Neuronal stem cell (in vitro differentiated cells): Measurements from ENCODE around the gene TBC1D16.
A peak's percentile ranks its signal among the peaks of the same experiment; 100 is the strongest.

Experiments used
- DNase-seq: peaks from one replicate; pipeline ENCODE4 v3.0.0-alpha.2; 2013; ENCODE audit warnings: low spot score
- H2AFZ ChIP-seq: one replicate; pipeline ENCODE4 v1.6.1; 2013; ENCODE audit warnings: mild to moderate bottlenecking, low read length, inconsistent platforms
- H2AK5ac ChIP-seq: 2 replicates; pipeline ENCODE4 v1.6.1; 2013; ENCODE audit warnings: low read depth, mild to moderate bottlenecking, inconsistent platforms, low read length, moderate library complexity, mixed read lengths
- H2BK120ac ChIP-seq: 2 replicates; pipeline ENCODE4 v1.6.1; 2013; ENCODE audit warnings: low read depth, mild to moderate bottlenecking, inconsistent platforms, low read length, moderate library complexity, mixed read lengths
- H2BK12ac ChIP-seq: one replicate; pipeline ENCODE4 v1.6.1; 2013; ENCODE audit warnings: low read length, inconsistent platforms
- H2BK15ac ChIP-seq: 2 replicates; pipeline ENCODE4 v1.6.1; 2013; ENCODE audit warnings: mild to moderate bottlenecking, low read length, inconsistent platforms, mixed read lengths
- H2BK5ac ChIP-seq: one replicate; pipeline ENCODE4 v1.6.1; 2013; ENCODE audit warnings: inconsistent platforms, mild to moderate bottlenecking, low read length, moderate library complexity
- H3K14ac ChIP-seq: one replicate; pipeline ENCODE4 v1.6.1; 2013; ENCODE audit warnings: low read length, inconsistent platforms
- H3K18ac ChIP-seq: 2 replicates; pipeline ENCODE4 v1.6.1; 2013; ENCODE audit warnings: low read length, inconsistent platforms
- H3K23ac ChIP-seq: 2 replicates; pipeline ENCODE4 v1.6.1; 2013; ENCODE audit warnings: low read depth, mild to moderate bottlenecking, mixed read lengths, low read length, inconsistent platforms; ENCODE audit not compliant: poor library complexity
- H3K27ac ChIP-seq: replicated peaks from 3 replicates; pipeline ENCODE4 v1.5.1; 2013; ENCODE audit warnings: low read length, inconsistent platforms
- H3K27me3 ChIP-seq, 3 experiments: 2 replicates each; pipeline ENCODE4 v1.6.1; 2013; ENCODE audit warnings: low read length in 3 of 3, mild to moderate bottlenecking in 2 of 3, inconsistent platforms in 1 of 3, low read depth in 1 of 3, mixed read lengths in 1 of 3, moderate library complexity in 1 of 3; ENCODE audit not compliant: control insufficient read depth in 3 of 3, insufficient read depth in 3 of 3
- H3K36me3 ChIP-seq, 2 donors: replicated peaks in 1 of 2; 2 replicates each; pipeline ENCODE4 v1.6.1; 2013; ENCODE audit warnings: low read length in 2 of 2; ENCODE audit not compliant: control insufficient read depth in 2 of 2, insufficient read depth in 2 of 2
- H3K4ac ChIP-seq: 2 replicates; pipeline ENCODE4 v1.6.1; 2013; ENCODE audit warnings: inconsistent platforms, mild to moderate bottlenecking, low read length, moderate library complexity
- H3K4me1 ChIP-seq, 2 donors: 1 replicate in 1 of 2; 2 replicates in 1 of 2; pipeline ENCODE4 v1.6.1; 2013; ENCODE audit warnings: low read length in 2 of 2, low read depth in 1 of 2; ENCODE audit not compliant: control insufficient read depth in 2 of 2, insufficient read depth in 1 of 2
- H3K4me2 ChIP-seq: one replicate; pipeline ENCODE4 v1.6.1; 2013; ENCODE audit warnings: mild to moderate bottlenecking, low read length, inconsistent platforms; ENCODE audit not compliant: insufficient read depth, poor library complexity, severe bottlenecking
- H3K4me3 ChIP-seq, 2 donors: 2 replicates each; pipeline ENCODE4 v1.5.1; 2013; ENCODE audit warnings: low read length in 2 of 2, mild to moderate bottlenecking in 2 of 2, inconsistent platforms in 1 of 2, moderate library complexity in 1 of 2
- H3K79me1 ChIP-seq: one replicate; pipeline ENCODE4 v1.6.1; 2013; ENCODE audit warnings: low read depth, mild to moderate bottlenecking, inconsistent platforms, low read length, moderate library complexity
- H3K9ac ChIP-seq: one replicate; pipeline ENCODE4 v1.6.1; 2013; ENCODE audit warnings: mild to moderate bottlenecking, low read depth, low read length, inconsistent platforms; ENCODE audit not compliant: poor library complexity
- H3K9me3 ChIP-seq, 2 donors: replicated peaks in 1 of 2; 2 replicates each; pipeline versions ENCODE3 to v1.6.1; 2013; ENCODE audit warnings: low read length in 2 of 2, mild to moderate bottlenecking in 2 of 2, inconsistent platforms in 1 of 2, low read depth in 1 of 2, mixed read lengths in 1 of 2, moderate library complexity in 1 of 2; ENCODE audit not compliant: control insufficient read depth in 2 of 2, insufficient read depth in 1 of 2
- H4K8ac ChIP-seq: one replicate; pipeline ENCODE4 v1.6.1; 2013; ENCODE audit warnings: low read depth, mild to moderate bottlenecking, inconsistent platforms, low read length, moderate library complexity
- H4K91ac ChIP-seq: one replicate; pipeline ENCODE4 v1.6.1; 2013; ENCODE audit warnings: low read length, low read depth, mild to moderate bottlenecking, inconsistent platforms; ENCODE audit not compliant: poor library complexity
- WGBS, 2 donors: extraction: QIAGEN DNeasy Blood & Tissue Kit; methylation state at CpG; one replicate each; pipeline ENCODE4 v1.1.7; 2013; ENCODE audit warnings: missing lambda C conversion rate in 2 of 2, mixed read lengths in 1 of 2; ENCODE audit not compliant: insufficient read length in 2 of 2, insufficient replicate concordance in 1 of 2; ENCODE audit errors: extremely low coverage in 2 of 2; 5-methylcytosine and 5-hydroxymethylcytosine counted together

TBC1D16 gene

DNA sequence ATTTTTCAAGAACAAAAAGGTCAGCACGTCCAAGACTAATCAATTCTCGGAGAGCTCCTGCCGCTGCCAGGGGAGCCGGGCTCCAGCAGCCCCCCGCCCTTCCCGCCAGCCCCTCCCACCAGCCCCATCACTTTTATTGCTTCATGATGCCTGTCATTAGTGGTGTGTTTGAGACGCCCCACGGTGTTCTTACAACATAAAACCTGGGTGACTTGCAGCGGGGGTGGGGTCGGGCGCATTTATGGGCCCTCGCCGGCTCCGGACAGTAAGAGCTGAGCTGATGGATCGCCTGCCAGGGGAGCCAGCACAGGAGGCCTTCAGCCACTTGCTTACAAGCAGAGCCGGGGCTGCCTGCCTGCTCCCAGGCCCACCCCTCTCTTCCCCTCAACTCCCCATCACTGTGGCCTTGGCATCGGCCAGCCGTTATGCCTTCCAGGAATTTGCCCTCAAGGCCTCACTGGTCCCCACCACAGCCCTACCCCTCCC, 113.5 kb downstream of the TBC1D16 start:
- peak overlapping the region; percentile 94 for H2AK5ac ChIP-seq
- no peak for DNase-seq
- no peak overlapping the region for H2BK12ac ChIP-seq
- H2BK120ac ChIP-seq: no peak overlapping the region
- no peak overlapping the region for H3K4me3 ChIP-seq
- no peaks in the 10 kb centered on the region for H3K9me3 ChIP-seq
- peaks cover 0 to 40% (median 6%) of the 10 kb centered on the region in 3 experiments for H3K27me3 ChIP-seq
- no peak overlapping the region for H2BK15ac ChIP-seq
- H4K8ac ChIP-seq: no peak overlapping the region
- no peak overlapping the region for H3K23ac ChIP-seq
- no peak overlapping the region for H3K27ac ChIP-seq
- no CpG with 5 or more reads among the region's 18 CpGs for WGBS, 2 donors
- H2BK5ac ChIP-seq: peak overlapping the region; percentile 84
- H3K14ac ChIP-seq: no peak overlapping the region
- H3K9ac ChIP-seq: no peak overlapping the region
- H2AFZ ChIP-seq: no peak overlapping the region
- H3K36me3 ChIP-seq: no peaks in the 10 kb centered on the region
- H3K4ac ChIP-seq: no peak overlapping the region
- H3K18ac ChIP-seq: no peak overlapping the region
- no peak overlapping the region for H4K91ac ChIP-seq
- H3K4me2 ChIP-seq: no peak overlapping the region
- peaks cover 4 to 8% of the 10 kb centered on the region in 2 donors for H3K4me1 ChIP-seq
- H3K79me1 ChIP-seq: peaks cover 1% of the 10 kb centered on the region

DNA sequence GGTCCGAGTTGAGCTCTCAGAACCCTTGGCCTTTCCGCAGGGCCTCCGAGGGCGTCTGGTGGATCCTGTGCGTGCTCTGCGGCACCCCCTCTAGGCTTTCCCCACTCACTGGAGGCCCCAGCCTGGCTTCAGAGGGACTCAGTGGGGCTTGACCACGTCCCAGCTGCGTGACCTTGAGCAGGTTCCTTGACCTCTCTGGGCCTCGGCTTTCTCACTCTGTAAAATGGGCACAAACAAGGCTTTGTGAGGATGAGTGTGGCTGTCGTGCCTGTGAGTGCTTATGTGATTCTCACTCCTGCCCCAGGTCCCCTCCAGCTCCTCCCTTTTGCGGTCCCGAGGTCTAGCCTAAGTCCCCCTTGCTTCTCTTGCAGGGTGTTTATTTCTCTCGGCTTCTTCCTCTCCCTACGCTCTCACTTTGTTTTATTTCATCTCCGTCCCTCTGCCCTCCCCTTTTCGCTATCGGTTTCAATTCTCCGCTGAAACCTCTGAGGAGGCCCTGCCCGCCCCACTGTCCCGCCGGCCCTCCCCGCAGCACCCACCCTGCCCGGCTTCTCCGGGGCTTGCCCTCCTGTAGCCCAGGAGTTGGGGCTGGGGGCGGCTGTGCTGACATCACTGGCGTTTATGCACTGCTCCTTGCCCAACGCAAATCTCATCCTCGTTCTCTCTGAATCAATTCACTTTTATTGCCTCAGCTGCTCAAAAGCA, 114.1 kb downstream of the TBC1D16 start:
- no peak overlapping the region for H2AFZ ChIP-seq
- peaks cover 1% of the 10 kb centered on the region for H3K79me1 ChIP-seq
- no peak overlapping the region for H3K23ac ChIP-seq
- no peak overlapping the region for H3K4ac ChIP-seq
- H3K36me3 ChIP-seq: no peaks in the 10 kb centered on the region
- no peak overlapping the region for H2BK120ac ChIP-seq
- no peak overlapping the region for H4K91ac ChIP-seq
- no peak overlapping the region for H3K27ac ChIP-seq
- no peak overlapping the region for H2BK12ac ChIP-seq
- H3K4me3 ChIP-seq: peak overlapping the region in 1 of 2 donors; percentile 49
- peak overlapping the region; percentile 82 for H2BK5ac ChIP-seq
- peak overlapping the region; percentile 38 for H3K18ac ChIP-seq
- H3K9me3 ChIP-seq: no peaks in the 10 kb centered on the region
- no peak overlapping the region for H4K8ac ChIP-seq
- peak overlapping the region; percentile 83 for H2AK5ac ChIP-seq
- H2BK15ac ChIP-seq: no peak overlapping the region
- DNase-seq: no peak
- no CpG with 5 or more reads among the region's 28 CpGs for WGBS, 2 donors
- no peak overlapping the region for H3K4me2 ChIP-seq
- H3K4me1 ChIP-seq: peaks cover 4 to 6% of the 10 kb centered on the region in 2 donors
- peaks cover 0 to 43% (median 6%) of the 10 kb centered on the region in 3 experiments for H3K27me3 ChIP-seq
- no peak overlapping the region for H3K9ac ChIP-seq
- H3K14ac ChIP-seq: peak overlapping the region; percentile 31

DNA sequence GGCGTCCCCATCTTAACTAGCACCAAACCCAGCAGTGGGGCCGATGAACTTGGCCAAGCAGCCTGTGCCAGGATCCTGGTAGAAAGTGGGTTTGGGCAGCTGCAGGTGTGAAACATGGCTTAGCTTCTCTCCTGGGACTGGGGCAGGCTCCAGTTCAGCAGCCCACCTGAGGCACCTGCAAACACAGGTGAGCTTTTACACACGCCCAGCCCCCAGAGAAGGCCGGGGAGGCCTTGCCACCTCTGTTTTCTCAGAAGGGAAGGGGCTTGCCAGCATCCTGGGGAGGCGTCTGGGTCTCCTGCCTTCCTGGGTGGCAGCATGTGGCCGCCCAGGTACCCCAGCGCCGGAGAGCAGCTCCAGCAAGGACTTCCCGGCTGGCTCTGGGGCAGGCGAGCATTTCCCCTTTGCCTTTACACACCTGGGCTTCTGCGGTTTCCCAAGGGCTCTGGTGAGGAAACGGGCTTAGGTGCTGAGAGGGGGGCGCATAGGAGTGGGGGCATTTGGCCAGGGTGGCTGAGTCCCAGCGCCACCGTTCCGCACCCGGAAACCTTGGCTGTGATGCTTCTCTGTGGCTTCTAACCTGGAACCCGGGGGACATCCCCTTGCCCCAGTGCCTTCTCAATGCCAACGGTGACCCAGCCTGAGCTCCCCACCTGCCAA, 114.8 kb downstream of the TBC1D16 start:
- Histone ChIP-seq H3K79me1 (peaks cover 1% of the 10 kb centered on the region), H3K14ac (peak overlapping the region; percentile 31), H3K9ac (no peak overlapping the region), H4K91ac (no peak overlapping the region), H3K4me2 (no peak overlapping the region), H2BK120ac (no peak overlapping the region), H3K9me3 (no peaks in the 10 kb centered on the region), H3K36me3 (no peaks in the 10 kb centered on the region), H3K27ac (no peak overlapping the region), H3K27me3 (peaks cover 0 to 48% (median 6%) of the 10 kb centered on the region in 3 experiments), H2BK15ac (peak overlapping the region; percentile 75), H3K4me1 (peaks cover 2 to 4% of the 10 kb centered on the region in 2 donors), H3K4ac (no peak overlapping the region), H2AK5ac (peak overlapping the region; percentile 98), H2BK5ac (no peak overlapping the region), H3K4me3 (no peak overlapping the region), H2BK12ac (no peak overlapping the region), H2AFZ (no peak overlapping the region), H3K23ac (no peak overlapping the region), H4K8ac (no peak overlapping the region), H3K18ac (peak overlapping the region; percentile 58)
- WGBS, 2 donors: no CpG with 5 or more reads among the region's 19 CpGs
- no peak for DNase-seq
